ENCODE results near the gene TRHDE. TPM values are rescaled to one million over a fixed set of nuclear protein-coding genes. Genes with fewer than 3 reads are reported as not detected.
"Not testable (repeated sequence)": the region's sequence is repeated elsewhere in the genome, so short reads cannot be mapped to it uniquely, and the experiment has no call there.

The TRHDE gene
- total RNA-seq, 1 donor from 2014 or later: 12.5 TPM

- Histone ChIP-seq H3K36me3 (no peaks in the 10 kb centered on the region), H3K4me3 (no peak overlapping the region), H3K9me3 (no peaks in the 10 kb centered on the region), H3K27ac (no peak overlapping the region), H3K27me3 (ENCODE audit: low read depth) (no peaks in the 10 kb centered on the region), H3K4me1 (no peaks in the 10 kb centered on the region)
- TF ChIP-seq CTCF (IDR thresholded peaks at IDR 0.05): no peak
- ATAC-seq (no peak), DNase-seq (no peak)
- intact Hi-C loops (cut with DNase I): no loop called here
These were observed 238.6 kb downstream of the TRHDE start for GRCh38 chr12:72510772-72511171.

- Histone ChIP-seq H3K4me3 (no peak overlapping the region), H3K27ac (no peak overlapping the region), H3K4me1 (no peaks in the 10 kb centered on the region), H3K9me3 (no peaks in the 10 kb centered on the region), H3K36me3 (no peaks in the 10 kb centered on the region), H3K27me3 (ENCODE audit: low read depth) (no peaks in the 10 kb centered on the region)
- DNase-seq (no peak), ATAC-seq (no peak)
- intact Hi-C loops (cut with DNase I): no loop called here
- no peak for TF ChIP-seq CTCF (IDR thresholded peaks at IDR 0.05)
These were observed 239.3 kb downstream of the TRHDE start for GRCh38 chr12:72511498-72511897.

GRCh38 chr12:72511906-72512305 lies 239.7 kb downstream of the TRHDE start:
- TF ChIP-seq CTCF (IDR thresholded peaks at IDR 0.05): no peak
- no peaks in the 10 kb centered on the region for H3K27me3 ChIP-seq (ENCODE audit: low read depth)
- H3K4me1 ChIP-seq: no peaks in the 10 kb centered on the region
- H3K27ac ChIP-seq: no peak overlapping the region
- no peak overlapping the region for H3K4me3 ChIP-seq
- intact Hi-C loops (cut with DNase I): no loop called here
- no peaks in the 10 kb centered on the region for H3K9me3 ChIP-seq
- DNase-seq (no peak), ATAC-seq (no peak)
- H3K36me3 ChIP-seq: no peaks in the 10 kb centered on the region

GRCh38 chr12:72520044-72520678 lies 248.0 kb downstream of the TRHDE start:
- H3K27me3 ChIP-seq (ENCODE audit: low read depth); intact Hi-C loops (cut with DNase I); DNase-seq; H3K27ac ChIP-seq; H3K9me3 ChIP-seq; H3K4me1 ChIP-seq; H3K4me3 ChIP-seq; ATAC-seq; H3K36me3 ChIP-seq: not testable (repeated sequence)

- no peaks in the 10 kb centered on the region for H3K36me3 ChIP-seq
- ATAC-seq (no peak), DNase-seq (no peak)
- H3K27ac ChIP-seq: no peak overlapping the region
- H3K4me3 ChIP-seq: no peak overlapping the region
- no peaks in the 10 kb centered on the region for H3K9me3 ChIP-seq
- no peak for TF ChIP-seq CTCF (IDR thresholded peaks at IDR 0.05)
- no peaks in the 10 kb centered on the region for H3K4me1 ChIP-seq
- intact Hi-C loops (cut with DNase I): no loop called here
- no peaks in the 10 kb centered on the region for H3K27me3 ChIP-seq (ENCODE audit: low read depth)
These were observed 249.2 kb downstream of the TRHDE start for GRCh38 chr12:72521326-72521725.

GRCh38 chr12:72522411-72522810 lies 250.2 kb downstream of the TRHDE start:
- Histone ChIP-seq H3K4me3 (no peak overlapping the region), H3K9me3 (no peaks in the 10 kb centered on the region), H3K27me3 (ENCODE audit: low read depth) (no peaks in the 10 kb centered on the region), H3K27ac (no peak overlapping the region), H3K36me3 (no peaks in the 10 kb centered on the region), H3K4me1 (no peaks in the 10 kb centered on the region)
- ATAC-seq: no peak
- intact Hi-C loops (cut with DNase I): no loop called here
- TF ChIP-seq CTCF (IDR thresholded peaks at IDR 0.05): no peak
- no peak for DNase-seq

Data from lower lobe of right lung (tissue), 2 donors.